H1 (cell line): ENCODE results near the gene HOXB8. TPM values are rescaled to one million over a fixed set of nuclear protein-coding genes. Genes with fewer than 3 reads are reported as not detected.

Experiments used
- CTCF ChIA-PET: fragments of 300-600 bp; sonication (Branson Sonifier 250); formaldehyde crosslinking; loops from one replicate; lab custom pipeline; 2021; ENCODE audit not compliant: partially characterized antibody; lab: Charles Lee
- POLR2A ChIA-PET: fragments of 300-600 bp; sonication (Branson Sonifier 250); formaldehyde crosslinking; loops from one replicate; lab custom pipeline; 2021; ENCODE audit warnings: inconsistent platforms; ENCODE audit not compliant: partially characterized antibody; lab: Charles Lee
- DNase-seq, 2 experiments: peaks; one replicate each; pipeline versions ENCODE4 v3.0.0 to v3.0.0-alpha.2; 2010 to 2022; ENCODE audit warnings: low spot score in 2 of 2, low read depth in 1 of 2, mixed read lengths in 1 of 2
- FAIRE-seq: peaks from 2 replicates; lab custom pipeline; 2011; peaks lifted over from hg19 to GRCh38; lab: Jason Lieb, UNC
- H2AFZ ChIP-seq: 2 replicates; pipeline ENCODE4 v1.8.1; 2012; ENCODE audit warnings: low read length, inconsistent platforms
- H2AK5ac ChIP-seq: 2 replicates; pipeline ENCODE4 v1.6.1; 2013; ENCODE audit warnings: low read depth, low read length
- H2BK120ac ChIP-seq: replicated peaks from 2 replicates; pipeline ENCODE3; 2013; ENCODE audit warnings: low read depth, low read length, inconsistent platforms
- H2BK12ac ChIP-seq: 2 replicates; pipeline ENCODE4 v1.6.1; 2013; ENCODE audit warnings: low read depth, low read length
- H2BK15ac ChIP-seq: 2 replicates; pipeline ENCODE4 v1.6.1; 2013; ENCODE audit warnings: low read length
- H2BK20ac ChIP-seq: 2 replicates; pipeline ENCODE4 v1.6.1; 2013; ENCODE audit warnings: low read length
- H2BK5ac ChIP-seq: 2 replicates; pipeline ENCODE4 v1.6.1; 2013; ENCODE audit warnings: low read depth, low read length
- H3K14ac ChIP-seq: 2 replicates; pipeline ENCODE4 v1.6.1; 2013; ENCODE audit warnings: inconsistent platforms; ENCODE audit not compliant: insufficient read length
- H3K18ac ChIP-seq: 2 replicates; pipeline ENCODE4 v1.6.1; 2013; ENCODE audit warnings: low read length; ENCODE audit errors: extremely low read depth
- H3K23ac ChIP-seq: 2 replicates; pipeline ENCODE4 v1.6.1; 2013; ENCODE audit warnings: inconsistent platforms; ENCODE audit not compliant: insufficient read length
- H3K23me2 ChIP-seq: 2 replicates; pipeline ENCODE4 v1.6.1; 2013; ENCODE audit warnings: low read depth, low read length
- H3K27ac ChIP-seq: 2 replicates; pipeline ENCODE4 v1.6.1; 2011; ENCODE audit warnings: low read depth, low read length, inconsistent platforms
- H3K27me3 ChIP-seq, 4 experiments: replicated peaks in 1 of 4; 1 replicate in 1 of 4; 2 replicates in 3 of 4; pipeline versions ENCODE4 v1.6.1 to v1.8.1; 2011 to 2013; ENCODE audit warnings: low read length in 3 of 4, mild to moderate bottlenecking in 3 of 4, inconsistent platforms in 2 of 4, mixed read lengths in 2 of 4, moderate library complexity in 1 of 4; ENCODE audit not compliant: control insufficient read depth in 3 of 4, insufficient read depth in 3 of 4; ENCODE audit errors: extremely low read depth in 1 of 4
- H3K36me3 ChIP-seq, 4 experiments: 2 replicates each; pipeline versions ENCODE4 v1.6.1 to v1.8.1; 2011 to 2013; ENCODE audit warnings: mild to moderate bottlenecking in 4 of 4, low read length in 3 of 4, moderate library complexity in 2 of 4, control low read depth in 1 of 4, inconsistent platforms in 1 of 4; ENCODE audit not compliant: insufficient read depth in 4 of 4, control insufficient read depth in 2 of 4
- H3K4ac ChIP-seq: replicated peaks from 2 replicates; pipeline ENCODE3; 2013; ENCODE audit warnings: low read length, low read depth, mixed read lengths, inconsistent platforms; ENCODE audit not compliant: insufficient read length
- H3K4me1 ChIP-seq, 4 experiments: replicated peaks in 1 of 4; 1 replicate in 1 of 4; 2 replicates in 3 of 4; pipeline versions ENCODE4 v1.6.1 to v1.8.1; 2011 to 2013; ENCODE audit warnings: low read length in 3 of 4, inconsistent platforms in 2 of 4, mixed read lengths in 1 of 4; ENCODE audit not compliant: insufficient read depth in 4 of 4, control insufficient read depth in 3 of 4
- H3K4me2 ChIP-seq, 2 experiments: 2 replicates each; pipeline versions ENCODE4 v1.6.1 to v1.8.1; 2011 to 2013; ENCODE audit warnings: low read depth in 2 of 2, low read length in 2 of 2, control low read depth in 1 of 2, inconsistent platforms in 1 of 2, mild to moderate bottlenecking in 1 of 2; ENCODE audit not compliant: insufficient read depth in 1 of 2
- H3K4me3 ChIP-seq, 4 experiments: fragments of 200-600, 300-600 bp in 1 of 4; sonication (generic), shearing (Covaris generic), sonication (Bioruptor Twin) in 1 of 4; 2 replicates each; pipeline versions ENCODE4 v1.5.1 to v1.8.1; 2011 to 2016; ENCODE audit warnings: low read length in 4 of 4, low read depth in 3 of 4, control low read depth in 2 of 4, inconsistent platforms in 2 of 4, mild to moderate bottlenecking in 2 of 4, mixed read lengths in 1 of 4, moderate library complexity in 1 of 4; ENCODE audit not compliant: insufficient read depth in 2 of 4; ENCODE audit errors: extremely low read depth in 1 of 4
- H3K56ac ChIP-seq: replicated peaks from 2 replicates; pipeline ENCODE3; 2013; ENCODE audit warnings: low read depth, mild to moderate bottlenecking, mixed read lengths, low read length, inconsistent platforms; ENCODE audit not compliant: insufficient read length
- H3K79me1 ChIP-seq: 2 replicates; pipeline ENCODE4 v1.6.1; 2013; ENCODE audit warnings: low read depth, low read length, control low read depth
- H3K79me2 ChIP-seq, 2 experiments: 2 replicates each; pipeline versions ENCODE4 v1.6.1 to v1.8.1; 2012 to 2013; ENCODE audit warnings: low read length in 2 of 2, mild to moderate bottlenecking in 2 of 2, inconsistent platforms in 1 of 2; ENCODE audit not compliant: insufficient read depth in 2 of 2, control insufficient read depth in 1 of 2
- H3K9ac ChIP-seq, 4 experiments: replicated peaks in 1 of 4; 1 replicate in 1 of 4; 2 replicates in 3 of 4; pipeline versions ENCODE4 v1.6.1 to v1.8.1; 2011 to 2013; ENCODE audit warnings: low read depth in 3 of 4, low read length in 3 of 4, control low read depth in 2 of 4, mild to moderate bottlenecking in 2 of 4, moderate library complexity in 2 of 4, inconsistent platforms in 1 of 4; ENCODE audit errors: extremely low read depth in 1 of 4
- H3K9me3 ChIP-seq, 2 experiments: 2 replicates each; pipeline versions ENCODE4 v1.6.1 to v1.8.1; 2012 to 2013; ENCODE audit warnings: mild to moderate bottlenecking in 2 of 2, moderate library complexity in 2 of 2, control low read depth in 1 of 2, inconsistent platforms in 1 of 2, low read depth in 1 of 2, low read length in 1 of 2, mixed read lengths in 1 of 2; ENCODE audit not compliant: insufficient read depth in 2 of 2
- H4K20me1 ChIP-seq, 2 experiments: replicated peaks in 1 of 2; 2 replicates each; pipeline versions ENCODE3 to v1.8.1; 2011 to 2013; ENCODE audit warnings: inconsistent platforms in 2 of 2, low read length in 2 of 2, mild to moderate bottlenecking in 1 of 2; ENCODE audit not compliant: insufficient read depth in 2 of 2, control insufficient read depth in 1 of 2
- H4K5ac ChIP-seq: 2 replicates; pipeline ENCODE4 v1.6.1; 2013; ENCODE audit warnings: low read length, low read depth, mixed read lengths, inconsistent platforms; ENCODE audit not compliant: insufficient read length
- H4K8ac ChIP-seq: 2 replicates; pipeline ENCODE4 v1.8.0; 2013; ENCODE audit warnings: mild to moderate bottlenecking, moderate library complexity, low read length, inconsistent platforms; ENCODE audit not compliant: insufficient read depth; ENCODE audit errors: extremely low read depth
- H4K91ac ChIP-seq: replicated peaks from 2 replicates; pipeline ENCODE3; 2013; ENCODE audit warnings: low read length, mixed read lengths, inconsistent platforms; ENCODE audit not compliant: insufficient read length
- EP300 ChIP-seq, 2 experiments: IDR thresholded peaks; 1 replicate in 1 of 2; 2 replicates in 1 of 2; pipeline ENCODE4 v1.6.1; 2011 to 2012; ENCODE audit warnings: low read depth in 2 of 2, low read length in 2 of 2, mild to moderate bottlenecking in 2 of 2, borderline replicate concordance in 1 of 2, inconsistent platforms in 1 of 2, moderate library complexity in 1 of 2
- EZH2 ChIP-seq: fragments of 200-600 bp; sonication (generic); IDR thresholded peaks from 2 replicates; pipeline ENCODE4 v1.7.1; 2012; ENCODE audit warnings: low read depth, mild to moderate bottlenecking, moderate library complexity, low read length, inconsistent platforms; ENCODE audit not compliant: severe bottlenecking
- RNF2 ChIP-seq: fragments of 200-900, 300-1000 bp; sonication (generic); IDR thresholded peaks from 2 replicates; pipeline ENCODE4 v1.7.1; 2016; ENCODE audit warnings: borderline replicate concordance, low read depth, mild to moderate bottlenecking, antibody characterized with exemption, low read length; ENCODE audit not compliant: poor library complexity, severe bottlenecking; ENCODE audit errors: missing control alignments
- SUZ12 ChIP-seq: fragments of 200-600 bp; sonication (generic); IDR thresholded peaks from 2 replicates; pipeline ENCODE4 v1.6.1; 2012; ENCODE audit warnings: mild to moderate bottlenecking, inconsistent platforms, low read length, moderate library complexity, mixed read lengths
- WGBS, 2 experiments: shearing (Covaris generic) in 1 of 2; methylation state at CpG; one replicate each; pipeline versions ENCODE4 v1.1.6 to v1.1.7; 2013 to 2015; ENCODE audit warnings: low lambda C conversion rate in 2 of 2, mixed read lengths in 2 of 2, inconsistent platforms in 1 of 2, low coverage in 1 of 2, missing lambda C conversion rate in 1 of 2; ENCODE audit not compliant: insufficient replicate concordance in 2 of 2, insufficient coverage in 1 of 2, insufficient read length in 1 of 2; ENCODE audit errors: extremely low coverage in 1 of 2, missing lambda C conversion rate in 1 of 2; 5-methylcytosine and 5-hydroxymethylcytosine counted together
- polyA plus RNA-seq, 7 experiments: library from polyadenylated mRNA; depleted of rRNA in 3 of 7; stranded (reverse) in 5 of 7; unstranded in 2 of 7; fragments of >200 nt in 5 of 7; fragments of 200-250 nt in 2 of 7; gene quantifications; 1 replicate in 5 of 7; 2 replicates in 1 of 7; 4 replicates in 1 of 7; pipeline versions ENCODE4 v1.2.1 to v1.2.3, GENCODE V29; 2011 to 2013; ENCODE audit warnings: missing spikeins in 2 of 7, mixed read lengths in 2 of 7
- total RNA-seq: library from RNA; stranded (reverse); fragmentation: NEBNext Ultra II Directional; extraction: Animal tissue kit (Norgen Biotek cat#: 25700); gene quantifications from 2 replicates; pipeline ENCODE4 v1.2.1, GENCODE V29; 2021

Gene HOXB8
- total and polyA plus RNA-seq, 2 of the 8 experiments (the other 6 are each of a cell fraction or from before 2014, with no cell fraction given): not detected

DNA sequence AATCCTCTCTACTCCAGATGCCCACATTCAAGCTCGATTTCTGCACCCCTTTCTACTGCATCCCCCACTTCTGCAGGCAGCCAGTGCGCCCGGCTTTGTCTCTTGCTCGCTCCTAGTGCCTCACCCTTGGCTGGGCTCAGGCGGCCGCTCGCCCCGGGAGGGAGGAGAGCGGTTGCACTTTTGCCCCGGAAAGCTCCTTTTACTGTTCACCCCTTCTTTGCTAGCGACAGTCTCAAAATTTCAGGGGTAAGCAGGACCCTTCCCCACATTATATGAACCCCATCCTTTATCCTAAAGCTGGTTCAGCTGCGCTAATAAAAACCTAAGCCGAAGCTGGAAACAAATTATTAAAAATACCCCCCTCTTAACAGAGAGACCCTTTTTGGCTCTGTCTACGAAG lies 22.5 kb downstream of the HOXB8 start:
- Histone ChIP-seq H3K79me2 (no peaks in the 10 kb centered on the region), H3K14ac (no peak overlapping the region), H3K27me3 (peaks cover 95 to 100% (median 99%) of the 10 kb centered on the region in 4 experiments), H3K4me2 (no peak overlapping the region), H2BK120ac (no peak overlapping the region), H3K9ac (no peak overlapping the region), H2AFZ (no peak overlapping the region), H2BK5ac (no peak overlapping the region), H2BK12ac (no peak overlapping the region), H3K4me3 (no peak overlapping the region), H3K36me3 (peaks cover 0 to 3% (median 0%) of the 10 kb centered on the region in 4 experiments; a peak in 1 of 8 replicates), H4K91ac (no peak overlapping the region), H2AK5ac (no peak overlapping the region), H4K5ac (no peak overlapping the region), H3K23me2 (no peaks in the 10 kb centered on the region; the same call in 1 of the 2 replicates), H3K4me1 (peaks cover 0 to 11% (median 3%) of the 10 kb centered on the region in 4 experiments; a peak in 5 of 7 replicates), H3K18ac (no peak overlapping the region), H3K56ac (no peak overlapping the region), H3K9me3 (no peaks in the 10 kb centered on the region; a peak in 1 of 4 replicates), H4K8ac (no peak overlapping the region), H2BK15ac (no peak overlapping the region), H4K20me1 (peaks cover 32 to 37% of the 10 kb centered on the region in 2 experiments), H2BK20ac (no peak overlapping the region), H3K27ac (no peak overlapping the region), H3K23ac (no peak overlapping the region), H3K79me1 (no peaks in the 10 kb centered on the region), H3K4ac (no peak overlapping the region)
- 21% methylated on average over 12 of the region's 14 CpGs; no CpG with 5 or more reads in 1 of the 2 experiments for WGBS, 2 experiments
- DNase-seq: no peak
- CTCF ChIA-PET: interaction anchor here (0.6 to 7.0 kb wide), 40 partner anchors 20 to 422 kb away, joined by 3 to 53 read pairs (median 5); partner anchors contain the start of genes HOXB1 and HOXB9
- no peak for FAIRE-seq
- TF ChIP-seq EZH2: peak; percentile 94
- peak; percentile 53 for TF ChIP-seq RNF2
- no peak for TF ChIP-seq EP300 (IDR thresholded peaks at IDR 0.05; ENCODE audit: borderline replicate concordance in 1 of 2, low read depth in 2 of 2, low read length in 2 of 2)
- TF ChIP-seq SUZ12: peak; percentile 91; the same call in 1 of the 2 replicates
- POLR2A ChIA-PET: interaction anchor here (1.3 kb wide), 1 partner anchor 259 kb away, joined by 3 read pairs; no protein-coding TSS in a partner anchor
